ENCODE results near the gene GJD2. TPM values are rescaled to one million over a fixed set of nuclear protein-coding genes. Genes with fewer than 3 reads are reported as not detected.

The GJD2 gene
- total RNA-seq, 1 donor from 2014 or later = not detected

DNA sequence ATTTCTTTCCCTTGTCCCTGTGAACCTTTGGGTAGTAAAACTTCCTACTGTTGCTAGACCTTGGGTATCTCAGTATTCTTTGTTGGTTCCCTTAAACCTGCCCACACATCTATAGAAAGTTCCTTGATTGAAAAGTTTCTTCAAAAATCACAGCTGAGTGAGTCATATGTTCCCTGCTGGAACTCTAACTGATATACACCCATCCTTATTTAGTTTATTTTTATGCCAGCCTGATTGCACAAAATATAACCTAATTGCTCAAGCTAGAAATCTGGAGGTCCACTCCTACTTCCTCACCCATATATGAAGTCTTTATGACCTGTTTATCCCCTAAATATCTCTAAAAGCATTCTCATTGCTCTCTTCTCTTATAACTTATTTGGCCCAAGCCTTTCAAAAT, 13.7 kb upstream of the GJD2 start:
- Histone ChIP-seq H3K4me1 (no peaks in the 10 kb centered on the region), H3K79me2 (ENCODE audit: low read depth) (no peaks in the 10 kb centered on the region)
- H3K27me3 Mint-ChIP-seq (ENCODE audit: insufficient read depth, low read depth) = peaks cover 2% of the 10 kb centered on the region

DNA sequence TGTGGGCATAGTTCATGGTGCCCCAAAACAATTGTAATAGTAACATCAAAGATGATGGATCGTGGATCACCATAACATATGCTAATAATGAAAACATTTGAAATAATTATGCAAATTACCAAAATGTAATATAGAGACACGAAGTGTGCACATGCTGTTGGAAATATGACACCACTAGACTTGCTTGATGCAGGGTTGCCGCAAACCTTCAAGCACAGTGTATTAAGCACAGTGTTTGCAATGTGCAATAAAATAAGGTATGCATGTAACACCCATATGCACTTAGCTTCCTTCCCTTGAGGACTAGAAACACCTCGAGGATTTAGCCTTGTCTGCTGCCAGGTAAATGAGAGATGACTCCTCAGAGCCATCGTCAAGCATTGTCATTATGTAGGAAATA, 10.9 kb upstream of the GJD2 start:
- no peaks in the 10 kb centered on the region for H3K36me3 ChIP-seq
- peaks cover 3% of the 10 kb centered on the region for H3K9me3 Mint-ChIP-seq
- no peak overlapping the region for H3K27ac ChIP-seq
- no peaks in the 10 kb centered on the region for H3F3A ChIP-seq (ENCODE audit: low read depth)
- H3K27ac Mint-ChIP-seq = no peak overlapping the region
- H4K20me1 ChIP-seq (ENCODE audit: low read depth) = no peaks in the 10 kb centered on the region
- H3K4me3 ChIP-seq = no peak overlapping the region
- no peak overlapping the region for H3K9ac ChIP-seq
- H3K4me3 Mint-ChIP-seq = no peak overlapping the region
- peaks cover 20% of the 10 kb centered on the region for H3K4me1 Mint-ChIP-seq
- peaks cover 4% of the 10 kb centered on the region for H3K27me3 Mint-ChIP-seq (ENCODE audit: insufficient read depth, low read depth)
- no peaks in the 10 kb centered on the region for H3K9me3 ChIP-seq (ENCODE audit: low read depth)
- TF ChIP-seq EZH2phosphoT487 (IDR thresholded peaks at IDR 0.05) (no peak), EZH2 (IDR thresholded peaks at IDR 0.05) (no peak)
- TF ChIP-seq, protein P1, sequence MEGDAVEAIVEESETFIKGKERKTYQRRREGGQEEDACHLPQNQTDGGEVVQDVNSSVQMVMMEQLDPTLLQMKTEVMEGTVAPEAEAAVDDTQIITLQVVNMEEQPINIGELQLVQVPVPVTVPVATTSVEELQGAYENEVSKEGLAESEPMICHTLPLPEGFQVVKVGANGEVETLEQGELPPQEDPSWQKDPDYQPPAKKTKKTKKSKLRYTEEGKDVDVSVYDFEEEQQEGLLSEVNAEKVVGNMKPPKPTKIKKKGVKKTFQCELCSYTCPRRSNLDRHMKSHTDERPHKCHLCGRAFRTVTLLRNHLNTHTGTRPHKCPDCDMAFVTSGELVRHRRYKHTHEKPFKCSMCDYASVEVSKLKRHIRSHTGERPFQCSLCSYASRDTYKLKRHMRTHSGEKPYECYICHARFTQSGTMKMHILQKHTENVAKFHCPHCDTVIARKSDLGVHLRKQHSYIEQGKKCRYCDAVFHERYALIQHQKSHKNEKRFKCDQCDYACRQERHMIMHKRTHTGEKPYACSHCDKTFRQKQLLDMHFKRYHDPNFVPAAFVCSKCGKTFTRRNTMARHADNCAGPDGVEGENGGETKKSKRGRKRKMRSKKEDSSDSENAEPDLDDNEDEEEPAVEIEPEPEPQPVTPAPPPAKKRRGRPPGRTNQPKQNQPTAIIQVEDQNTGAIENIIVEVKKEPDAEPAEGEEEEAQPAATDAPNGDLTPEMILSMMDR (IDR thresholded peaks at IDR 0.05) = no peak
- no peaks in the 10 kb centered on the region for H3K4me1 ChIP-seq
- H2AFZ ChIP-seq (replicated peaks) = no peak overlapping the region
- H3K27me3 ChIP-seq = no peaks in the 10 kb centered on the region
- H3K36me3 Mint-ChIP-seq = no peaks in the 10 kb centered on the region
- DNase-seq (ENCODE audit: low spot score) = no peak
- no peak overlapping the region for H3K4me2 ChIP-seq
- no peaks in the 10 kb centered on the region for H3K79me2 ChIP-seq (ENCODE audit: low read depth)

More for the DNA sequence above, 13.7 kb upstream of the GJD2 start:
- Histone ChIP-seq H3F3A (ENCODE audit: low read depth) (no peaks in the 10 kb centered on the region), H3K9me3 (ENCODE audit: low read depth) (no peaks in the 10 kb centered on the region), H2AFZ (replicated peaks) (no peak overlapping the region), H4K20me1 (ENCODE audit: low read depth) (no peaks in the 10 kb centered on the region), H3K27ac (no peak overlapping the region), H3K36me3 (no peaks in the 10 kb centered on the region), H3K27me3 (no peaks in the 10 kb centered on the region), H3K4me2 (no peak overlapping the region), H3K9ac (no peak overlapping the region), H3K4me3 (no peak overlapping the region)
- Mint-ChIP-seq H3K9me3 (peaks cover 2% of the 10 kb centered on the region), H3K27ac (no peak overlapping the region), H3K4me1 (peaks cover 20% of the 10 kb centered on the region), H3K4me3 (no peak overlapping the region), H3K36me3 (no peaks in the 10 kb centered on the region)
- no peak for DNase-seq (ENCODE audit: low spot score)
- TF ChIP-seq, protein P1 (IDR thresholded peaks at IDR 0.05) = no peak
- no peak for TF ChIP-seq EZH2phosphoT487 (IDR thresholded peaks at IDR 0.05)
- no peak for TF ChIP-seq EZH2 (IDR thresholded peaks at IDR 0.05)

DNA sequence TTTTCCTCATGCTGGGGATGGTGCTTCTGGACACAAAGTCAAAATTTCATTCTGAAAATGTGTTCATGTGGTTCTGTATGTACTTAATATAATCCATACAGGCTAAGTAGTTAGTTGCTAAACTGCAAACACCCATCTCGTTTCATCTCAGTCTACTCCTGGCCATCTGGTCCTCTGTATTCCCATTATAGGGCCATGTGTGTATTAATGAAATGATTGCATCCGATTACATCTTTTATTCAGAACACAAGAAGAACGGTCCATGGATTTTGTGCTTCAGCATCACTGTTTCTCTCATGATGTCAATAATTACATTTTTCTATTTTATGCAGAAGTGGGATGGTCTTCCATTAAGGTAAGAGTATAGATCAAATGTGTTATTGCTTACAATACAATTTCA, 6.1 kb upstream of the GJD2 start:
- no peak overlapping the region for H3K27ac Mint-ChIP-seq
- Histone ChIP-seq H3K4me2 (no peak overlapping the region), H3K4me3 (no peak overlapping the region), H3K79me2 (ENCODE audit: low read depth) (no peaks in the 10 kb centered on the region), H3F3A (ENCODE audit: low read depth) (no peaks in the 10 kb centered on the region), H3K4me1 (peaks cover 17% of the 10 kb centered on the region), H3K9me3 (ENCODE audit: low read depth) (no peaks in the 10 kb centered on the region), H2AFZ (replicated peaks) (no peak overlapping the region), H3K27ac (no peak overlapping the region), H3K27me3 (peaks cover 38% of the 10 kb centered on the region), H3K9ac (no peak overlapping the region), H4K20me1 (ENCODE audit: low read depth) (peaks cover 5% of the 10 kb centered on the region), H3K36me3 (no peaks in the 10 kb centered on the region)
- H3K9me3 Mint-ChIP-seq = peaks cover 3% of the 10 kb centered on the region
- peaks cover 19% of the 10 kb centered on the region for H3K4me1 Mint-ChIP-seq
- no peak for DNase-seq (ENCODE audit: low spot score)
- TF ChIP-seq EZH2phosphoT487 (IDR thresholded peaks at IDR 0.05) = no peak
- no peak for TF ChIP-seq EZH2 (IDR thresholded peaks at IDR 0.05)
- TF ChIP-seq, protein P1 (IDR thresholded peaks at IDR 0.05) = no peak
- no peaks in the 10 kb centered on the region for H3K36me3 Mint-ChIP-seq
- H3K27me3 Mint-ChIP-seq (ENCODE audit: insufficient read depth, low read depth) = peaks cover 18% of the 10 kb centered on the region
- no peak overlapping the region for H3K4me3 Mint-ChIP-seq

Data from neural progenitor cell (in vitro differentiated cells).